Type B pancreatic cell (in vitro differentiated cells): ENCODE measurements around the gene SUSD2. TPM values are rescaled to one million over a fixed set of nuclear protein-coding genes. Genes with fewer than 3 reads are reported as not detected.

ENCODE experiments used
- DNase-seq: peaks from one replicate; pipeline ENCODE4 v3.0.0; 2021; ENCODE audit warnings: mixed read lengths; ENCODE audit not compliant: unreplicated experiment; ENCODE audit errors: extremely low spot score
- H3K27ac Mint-ChIP-seq: 2 replicates; pipeline ENCODE4 v1.8.0; 2021; ENCODE audit warnings: mild to moderate bottlenecking, mixed read lengths
- H3K27me3 Mint-ChIP-seq: 2 replicates; pipeline ENCODE4 v1.8.0; 2021; ENCODE audit warnings: mixed read lengths
- H3K36me3 Mint-ChIP-seq: 2 replicates; pipeline ENCODE4 v1.8.0; 2021; ENCODE audit warnings: mixed read lengths
- H3K4me1 Mint-ChIP-seq: one replicate; pipeline ENCODE4 v1.8.0; 2021; ENCODE audit warnings: mixed read lengths; ENCODE audit not compliant: unreplicated experiment
- H3K4me3 Mint-ChIP-seq: 2 replicates; pipeline ENCODE4 v1.8.0; 2021; ENCODE audit warnings: mild to moderate bottlenecking, mixed read lengths
- H3K9me3 Mint-ChIP-seq: 2 replicates; pipeline ENCODE4 v1.8.0; 2021; ENCODE audit warnings: mixed read lengths
- total RNA-seq: library from RNA; stranded (reverse); gene quantifications from 2 replicates; pipeline ENCODE4 v1.2.1, GENCODE V29; 2021; ENCODE audit warnings: low replicate concordance
- TF ChIP-seq, protein P1 (sequence below): fragments of 200-600 bp; sonication (generic); conservative IDR thresholded peaks from 2 replicates; pipeline ENCODE4 v1.5.0; 2021; ENCODE audit warnings: antibody characterized with exemption, mild to moderate bottlenecking

Gene SUSD2
- total RNA-seq, 1 donor from 2014 or later: 3.7 TPM

- Mint-ChIP-seq H3K9me3 (no peaks in the 10 kb centered on the region), H3K4me3 (no peak overlapping the region), H3K27ac (no peak overlapping the region), H3K4me1 (peaks cover 6% of the 10 kb centered on the region), H3K36me3 (peaks cover 4% of the 10 kb centered on the region), H3K27me3 (no peaks in the 10 kb centered on the region)
- no peak for DNase-seq
- TF ChIP-seq, protein P1, sequence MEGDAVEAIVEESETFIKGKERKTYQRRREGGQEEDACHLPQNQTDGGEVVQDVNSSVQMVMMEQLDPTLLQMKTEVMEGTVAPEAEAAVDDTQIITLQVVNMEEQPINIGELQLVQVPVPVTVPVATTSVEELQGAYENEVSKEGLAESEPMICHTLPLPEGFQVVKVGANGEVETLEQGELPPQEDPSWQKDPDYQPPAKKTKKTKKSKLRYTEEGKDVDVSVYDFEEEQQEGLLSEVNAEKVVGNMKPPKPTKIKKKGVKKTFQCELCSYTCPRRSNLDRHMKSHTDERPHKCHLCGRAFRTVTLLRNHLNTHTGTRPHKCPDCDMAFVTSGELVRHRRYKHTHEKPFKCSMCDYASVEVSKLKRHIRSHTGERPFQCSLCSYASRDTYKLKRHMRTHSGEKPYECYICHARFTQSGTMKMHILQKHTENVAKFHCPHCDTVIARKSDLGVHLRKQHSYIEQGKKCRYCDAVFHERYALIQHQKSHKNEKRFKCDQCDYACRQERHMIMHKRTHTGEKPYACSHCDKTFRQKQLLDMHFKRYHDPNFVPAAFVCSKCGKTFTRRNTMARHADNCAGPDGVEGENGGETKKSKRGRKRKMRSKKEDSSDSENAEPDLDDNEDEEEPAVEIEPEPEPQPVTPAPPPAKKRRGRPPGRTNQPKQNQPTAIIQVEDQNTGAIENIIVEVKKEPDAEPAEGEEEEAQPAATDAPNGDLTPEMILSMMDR: no peak
These were observed 16.3 kb upstream of the SUSD2 start for GRCh38 chr22:24164940-24165339.

- Mint-ChIP-seq H3K9me3 (no peaks in the 10 kb centered on the region), H3K4me3 (no peak overlapping the region), H3K36me3 (peaks cover 4% of the 10 kb centered on the region), H3K27me3 (no peaks in the 10 kb centered on the region), H3K27ac (no peak overlapping the region), H3K4me1 (peaks cover 6% of the 10 kb centered on the region)
- TF ChIP-seq, protein P1: no peak
- no peak for DNase-seq
These were observed 15.6 kb upstream of the SUSD2 start for GRCh38 chr22:24165673-24166072.

GRCh38 chr22:24166811-24167210 lies 14.5 kb upstream of the SUSD2 start:
- peaks cover 6% of the 10 kb centered on the region for H3K4me1 Mint-ChIP-seq
- H3K27ac Mint-ChIP-seq: no peak overlapping the region
- DNase-seq: no peak
- H3K9me3 Mint-ChIP-seq: no peaks in the 10 kb centered on the region
- TF ChIP-seq, protein P1: no peak
- no peaks in the 10 kb centered on the region for H3K27me3 Mint-ChIP-seq
- peaks cover 4% of the 10 kb centered on the region for H3K36me3 Mint-ChIP-seq
- H3K4me3 Mint-ChIP-seq: no peak overlapping the region

GRCh38 chr22:24169439-24170058 lies 11.7 kb upstream of the SUSD2 start:
- TF ChIP-seq, protein P1: no peak
- Mint-ChIP-seq H3K27me3 (no peaks in the 10 kb centered on the region), H3K27ac (no peak overlapping the region)

DNA sequence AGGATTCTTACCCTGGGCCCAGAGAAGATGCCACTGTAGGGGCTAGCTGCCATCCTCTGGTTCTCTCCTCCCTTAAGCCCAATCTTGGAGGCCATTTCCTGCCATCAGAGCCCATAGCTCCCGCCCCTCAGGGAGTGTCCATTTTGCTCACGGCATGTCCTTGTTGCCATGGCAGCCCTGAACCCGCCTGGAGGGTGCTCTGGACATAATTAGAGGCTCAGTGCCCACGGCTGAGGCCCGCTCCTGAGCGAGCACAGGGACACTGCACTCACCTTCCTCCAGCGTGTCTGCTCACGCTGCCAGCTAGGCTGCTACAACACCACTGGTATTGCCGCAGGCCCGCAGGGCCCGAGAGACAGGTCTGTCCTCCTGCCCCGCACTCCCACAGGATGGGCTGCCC lies 11.1 kb upstream of the SUSD2 start:
- DNase-seq: no peak
- no peak overlapping the region for H3K4me3 Mint-ChIP-seq

More at GRCh38 chr22:24169439-24170058, 11.7 kb upstream of the SUSD2 start:
- no peak overlapping the region for H3K4me3 Mint-ChIP-seq
- H3K4me1 Mint-ChIP-seq: no peaks in the 10 kb centered on the region
- no peak for DNase-seq
- H3K9me3 Mint-ChIP-seq: no peaks in the 10 kb centered on the region
- H3K36me3 Mint-ChIP-seq: peaks cover 4% of the 10 kb centered on the region

More for the DNA sequence above, 11.1 kb upstream of the SUSD2 start:
- no peaks in the 10 kb centered on the region for H3K9me3 Mint-ChIP-seq
- no peak overlapping the region for H3K27ac Mint-ChIP-seq
- H3K36me3 Mint-ChIP-seq: peaks cover 4% of the 10 kb centered on the region
- H3K27me3 Mint-ChIP-seq: no peaks in the 10 kb centered on the region
- TF ChIP-seq, protein P1: no peak
- H3K4me1 Mint-ChIP-seq: no peaks in the 10 kb centered on the region
